HL-60 (cell line): ENCODE results near the gene BTBD16.

Experiments used
- DNase-seq, 2 experiments: peaks; one replicate each; pipeline ENCODE4 v3.0.0-alpha.2; 2010 to 2020; ENCODE audit warnings: low read depth in 1 of 2, low spot score in 1 of 2
- H3K27ac ChIP-seq: fragments of 250-450 bp; sonication (Bioruptor Pico); replicated peaks from 2 replicates; pipeline ENCODE4 v1.5.1; 2020; ENCODE audit warnings: mild to moderate bottlenecking, moderate library complexity
- H3K27me3 ChIP-seq: fragments of 250-450 bp; sonication (Bioruptor Pico); 2 replicates; pipeline ENCODE4 v1.5.1; 2021; ENCODE audit warnings: mild to moderate bottlenecking, moderate library complexity; ENCODE audit not compliant: insufficient read depth, poor library complexity, severe bottlenecking
- H3K4me3 ChIP-seq: replicated peaks from 2 replicates; pipeline ENCODE4 v1.5.1; 2011; ENCODE audit warnings: mild to moderate bottlenecking, control low read depth, low read length; ENCODE audit not compliant: insufficient read depth
- GABPA ChIP-seq: IDR thresholded peaks from 2 replicates; pipeline ENCODE4 v1.6.1; 2012; ENCODE audit warnings: low read depth
- POLR2AphosphoS5 ChIP-seq: IDR thresholded peaks from 2 replicates; pipeline ENCODE4 v1.6.1; 2012; ENCODE audit warnings: low read depth
- SPI1 ChIP-seq: IDR thresholded peaks from 2 replicates; pipeline ENCODE4 v1.6.1; 2012; ENCODE audit warnings: low read depth, mild to moderate bottlenecking, borderline replicate concordance
- TF ChIP-seq, protein P1 (sequence below): IDR thresholded peaks from 2 replicates; pipeline ENCODE4 v1.6.1; 2012; ENCODE audit warnings: low read depth; ENCODE audit not compliant: insufficient replicate concordance
- TF ChIP-seq, protein P2 (sequence below): IDR thresholded peaks from one replicate; pipeline ENCODE4 v1.5.1; 2011; ENCODE audit warnings: low read length, control low read depth, inconsistent platforms; ENCODE audit not compliant: insufficient read depth

The BTBD16 gene

DNA sequence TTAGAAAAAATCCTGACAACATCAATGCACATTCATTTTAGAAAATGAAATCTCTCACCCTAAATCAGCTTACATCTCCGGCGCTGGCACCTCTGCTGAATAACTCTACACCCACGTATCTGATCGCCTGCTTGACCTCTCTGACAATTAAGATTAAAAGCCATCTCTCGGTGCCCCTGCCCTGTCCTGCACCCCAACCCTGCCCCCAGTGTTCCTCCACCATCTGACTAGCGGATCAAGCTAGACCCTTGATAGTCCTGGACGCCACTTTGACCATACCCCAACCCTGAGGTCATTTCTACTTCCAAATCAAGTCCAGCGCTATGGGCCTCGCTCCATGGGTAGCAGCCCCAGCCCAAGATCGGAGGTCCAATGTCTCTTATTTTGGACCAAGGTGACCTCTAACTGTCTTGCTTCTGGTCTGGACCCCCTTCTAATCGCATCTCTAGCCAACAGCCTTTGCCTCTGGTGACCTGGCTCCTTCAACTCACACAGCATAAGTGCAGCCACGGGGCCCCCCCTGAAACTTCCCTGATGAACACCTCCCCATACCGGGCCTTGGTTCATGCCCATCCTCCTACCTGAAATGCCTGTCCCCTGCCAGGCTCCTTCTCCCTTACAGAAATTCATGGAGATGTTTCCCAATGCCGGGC, 28.5 kb downstream of the BTBD16 start:
- DNase-seq: no peak

DNA sequence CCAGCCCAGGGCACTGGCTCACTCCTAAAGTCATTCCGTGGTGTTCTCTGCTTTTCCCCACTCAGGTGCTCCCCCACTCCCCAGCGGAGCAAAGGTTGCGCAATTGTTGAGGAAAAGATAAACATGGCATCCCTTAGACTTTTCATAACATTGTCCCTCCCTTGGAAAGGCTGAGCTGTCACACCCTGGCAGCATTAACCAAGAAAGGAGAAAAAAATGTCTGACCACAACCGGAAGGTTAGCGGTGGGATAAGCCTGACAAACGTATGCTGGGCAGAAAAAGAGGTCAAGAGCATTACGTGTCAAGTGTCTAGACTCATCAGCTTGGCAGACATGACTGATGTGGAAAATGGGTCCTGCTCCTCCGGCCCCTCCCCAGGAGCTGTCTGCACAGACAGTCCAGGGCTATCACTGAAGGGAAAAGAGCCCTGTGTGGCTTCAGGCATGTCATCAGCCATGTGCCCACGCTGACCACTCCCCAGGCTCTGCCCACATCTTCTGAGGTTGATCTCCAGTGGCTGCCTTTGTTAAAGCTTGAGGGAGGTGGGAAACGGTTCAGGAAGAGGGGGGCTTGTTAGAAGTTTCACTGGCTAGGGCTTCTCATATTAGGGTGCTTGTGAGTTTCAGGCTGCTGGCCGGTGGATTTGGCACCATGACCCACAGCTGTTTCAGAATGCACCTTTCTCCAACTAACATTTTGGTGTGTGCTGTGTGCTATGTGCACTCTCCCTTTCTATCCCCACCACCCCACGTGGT, 30.1 kb downstream of the BTBD16 start:
- no peak overlapping the region for H3K27ac ChIP-seq
- DNase-seq: no peak
- H3K4me3 ChIP-seq: no peak overlapping the region
- TF ChIP-seq POLR2AphosphoS5 (no peak), SPI1 (no peak), GABPA (no peak)
- TF ChIP-seq, protein P1, sequence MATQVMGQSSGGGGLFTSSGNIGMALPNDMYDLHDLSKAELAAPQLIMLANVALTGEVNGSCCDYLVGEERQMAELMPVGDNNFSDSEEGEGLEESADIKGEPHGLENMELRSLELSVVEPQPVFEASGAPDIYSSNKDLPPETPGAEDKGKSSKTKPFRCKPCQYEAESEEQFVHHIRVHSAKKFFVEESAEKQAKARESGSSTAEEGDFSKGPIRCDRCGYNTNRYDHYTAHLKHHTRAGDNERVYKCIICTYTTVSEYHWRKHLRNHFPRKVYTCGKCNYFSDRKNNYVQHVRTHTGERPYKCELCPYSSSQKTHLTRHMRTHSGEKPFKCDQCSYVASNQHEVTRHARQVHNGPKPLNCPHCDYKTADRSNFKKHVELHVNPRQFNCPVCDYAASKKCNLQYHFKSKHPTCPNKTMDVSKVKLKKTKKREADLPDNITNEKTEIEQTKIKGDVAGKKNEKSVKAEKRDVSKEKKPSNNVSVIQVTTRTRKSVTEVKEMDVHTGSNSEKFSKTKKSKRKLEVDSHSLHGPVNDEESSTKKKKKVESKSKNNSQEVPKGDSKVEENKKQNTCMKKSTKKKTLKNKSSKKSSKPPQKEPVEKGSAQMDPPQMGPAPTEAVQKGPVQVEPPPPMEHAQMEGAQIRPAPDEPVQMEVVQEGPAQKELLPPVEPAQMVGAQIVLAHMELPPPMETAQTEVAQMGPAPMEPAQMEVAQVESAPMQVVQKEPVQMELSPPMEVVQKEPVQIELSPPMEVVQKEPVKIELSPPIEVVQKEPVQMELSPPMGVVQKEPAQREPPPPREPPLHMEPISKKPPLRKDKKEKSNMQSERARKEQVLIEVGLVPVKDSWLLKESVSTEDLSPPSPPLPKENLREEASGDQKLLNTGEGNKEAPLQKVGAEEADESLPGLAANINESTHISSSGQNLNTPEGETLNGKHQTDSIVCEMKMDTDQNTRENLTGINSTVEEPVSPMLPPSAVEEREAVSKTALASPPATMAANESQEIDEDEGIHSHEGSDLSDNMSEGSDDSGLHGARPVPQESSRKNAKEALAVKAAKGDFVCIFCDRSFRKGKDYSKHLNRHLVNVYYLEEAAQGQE: no peak
- TF ChIP-seq, protein P2, sequence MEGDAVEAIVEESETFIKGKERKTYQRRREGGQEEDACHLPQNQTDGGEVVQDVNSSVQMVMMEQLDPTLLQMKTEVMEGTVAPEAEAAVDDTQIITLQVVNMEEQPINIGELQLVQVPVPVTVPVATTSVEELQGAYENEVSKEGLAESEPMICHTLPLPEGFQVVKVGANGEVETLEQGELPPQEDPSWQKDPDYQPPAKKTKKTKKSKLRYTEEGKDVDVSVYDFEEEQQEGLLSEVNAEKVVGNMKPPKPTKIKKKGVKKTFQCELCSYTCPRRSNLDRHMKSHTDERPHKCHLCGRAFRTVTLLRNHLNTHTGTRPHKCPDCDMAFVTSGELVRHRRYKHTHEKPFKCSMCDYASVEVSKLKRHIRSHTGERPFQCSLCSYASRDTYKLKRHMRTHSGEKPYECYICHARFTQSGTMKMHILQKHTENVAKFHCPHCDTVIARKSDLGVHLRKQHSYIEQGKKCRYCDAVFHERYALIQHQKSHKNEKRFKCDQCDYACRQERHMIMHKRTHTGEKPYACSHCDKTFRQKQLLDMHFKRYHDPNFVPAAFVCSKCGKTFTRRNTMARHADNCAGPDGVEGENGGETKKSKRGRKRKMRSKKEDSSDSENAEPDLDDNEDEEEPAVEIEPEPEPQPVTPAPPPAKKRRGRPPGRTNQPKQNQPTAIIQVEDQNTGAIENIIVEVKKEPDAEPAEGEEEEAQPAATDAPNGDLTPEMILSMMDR: no peak
- no peaks in the 10 kb centered on the region for H3K27me3 ChIP-seq

More for the DNA sequence above, 28.5 kb downstream of the BTBD16 start:
- H3K27me3 ChIP-seq: no peaks in the 10 kb centered on the region
- no peak overlapping the region for H3K4me3 ChIP-seq
- TF ChIP-seq GABPA (no peak), POLR2AphosphoS5 (no peak), SPI1 (no peak)
- TF ChIP-seq, protein P1: no peak
- TF ChIP-seq, protein P2: no peak
- no peak overlapping the region for H3K27ac ChIP-seq

DNA sequence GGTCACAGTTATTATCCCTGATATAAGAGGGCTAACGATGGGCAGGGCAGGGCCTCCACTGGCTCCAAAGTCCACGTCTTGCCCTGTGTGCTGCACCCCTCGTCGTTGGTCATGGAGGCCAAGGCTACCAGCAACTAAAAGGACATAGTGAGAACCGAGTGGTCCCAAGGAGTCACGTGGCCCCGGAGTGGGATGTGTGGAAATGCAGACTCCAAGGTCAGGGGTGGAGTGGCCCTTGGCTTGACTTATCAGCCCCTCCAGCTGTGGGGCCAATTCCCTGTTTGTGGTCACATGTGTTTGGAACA, 30.7 kb downstream of the BTBD16 start:
- Histone ChIP-seq H3K27me3 (no peaks in the 10 kb centered on the region), H3K4me3 (no peak overlapping the region), H3K27ac (no peak overlapping the region)
- TF ChIP-seq SPI1 (no peak), POLR2AphosphoS5 (no peak), GABPA (no peak)
- TF ChIP-seq, protein P1: no peak
- TF ChIP-seq, protein P2: no peak
- DNase-seq: no peak
